AG08396 (cell line): ENCODE measurements around the gene PTPRG.

Experiments
- DNase-seq: peaks from one replicate; pipeline ENCODE4 v3.0.0; 2012; ENCODE audit warnings: low spot score, mixed read lengths

PTPRG gene

GRCh38 chr3:62159709-62160092 is 598.3 kb downstream of the PTPRG start:
- peak; percentile 50 for DNase-seq

- peak; percentile 16 for DNase-seq
Measured at GRCh38 chr3:62161371-62161770, 600.0 kb downstream of the PTPRG start.

- no peak for DNase-seq
Measured at GRCh38 chr3:62164196-62164595, 602.8 kb downstream of the PTPRG start.

GRCh38 chr3:62164746-62165145 is 603.4 kb downstream of the PTPRG start:
- no peak for DNase-seq

GRCh38 chr3:62167566-62168262 is 606.3 kb downstream of the PTPRG start:
- DNase-seq = no peak

- DNase-seq = no peak
Measured at GRCh38 chr3:62168356-62168755, 607.0 kb downstream of the PTPRG start.

- no peak for DNase-seq
Measured at GRCh38 chr3:62169906-62170660, 608.7 kb downstream of the PTPRG start.

- no peak for DNase-seq
Measured at GRCh38 chr3:62171789-62172188, 610.4 kb downstream of the PTPRG start.

GRCh38 chr3:62172199-62172598 is 610.8 kb downstream of the PTPRG start:
- no peak for DNase-seq

- DNase-seq = no peak
Measured at GRCh38 chr3:62173939-62174515, 612.7 kb downstream of the PTPRG start.

- no peak for DNase-seq
Measured at GRCh38 chr3:62175161-62175560, 613.8 kb downstream of the PTPRG start.

GRCh38 chr3:62178032-62178431 is 616.7 kb downstream of the PTPRG start:
- DNase-seq = no peak

- no peak for DNase-seq
Measured at GRCh38 chr3:62178739-62179600, 617.6 kb downstream of the PTPRG start.

GRCh38 chr3:62180514-62180913 is 619.1 kb downstream of the PTPRG start:
- no peak for DNase-seq

GRCh38 chr3:62183087-62183486 is 621.7 kb downstream of the PTPRG start:
- no peak for DNase-seq

GRCh38 chr3:62183969-62184368 is 622.6 kb downstream of the PTPRG start:
- DNase-seq = no peak

GRCh38 chr3:62184559-62184958 is 623.2 kb downstream of the PTPRG start:
- no peak for DNase-seq

GRCh38 chr3:62187022-62187431 is 625.7 kb downstream of the PTPRG start:
- peak; percentile 24 for DNase-seq

GRCh38 chr3:62188681-62189375 is 627.5 kb downstream of the PTPRG start:
- peak; percentile 78 for DNase-seq

GRCh38 chr3:62189376-62189698 is 628.0 kb downstream of the PTPRG start:
- no peak for DNase-seq

- DNase-seq = no peak
Measured at GRCh38 chr3:62192891-62193290, 631.5 kb downstream of the PTPRG start.
